DOHH2 (cell line): ENCODE data around the gene IFNAR1.

Experiments
- H3F3A ChIP-seq: fragments of 200-600 bp; sonication (generic), shearing (Covaris generic); 2 replicates; pipeline ENCODE4 v1.6.0; 2016; ENCODE audit warnings: antibody characterized with exemption, mild to moderate bottlenecking; ENCODE audit not compliant: control insufficient read depth, insufficient read depth
- H3K27ac ChIP-seq: fragments of 200-600 bp; sonication (generic); 2 replicates; pipeline ENCODE4 v1.5.1; 2014; ENCODE audit warnings: low read depth, mild to moderate bottlenecking, low read length, moderate library complexity
- H3K27me3 ChIP-seq: fragments of 200-600 bp; sonication (generic); 2 replicates; pipeline ENCODE4 v1.6.1; 2014; ENCODE audit warnings: mild to moderate bottlenecking, low read length, mixed read lengths; ENCODE audit not compliant: control insufficient read depth
- H3K36me3 ChIP-seq: fragments of 200-600 bp; sonication (generic); 2 replicates; pipeline ENCODE4 v1.6.1; 2014; ENCODE audit warnings: mild to moderate bottlenecking, low read length, moderate library complexity, mixed read lengths; ENCODE audit not compliant: control insufficient read depth
- H3K4me1 ChIP-seq: fragments of 200-600 bp; sonication (generic); 2 replicates; pipeline ENCODE4 v1.6.1; 2014; ENCODE audit warnings: mild to moderate bottlenecking, low read length, mixed read lengths; ENCODE audit not compliant: control insufficient read depth
- H3K4me2 ChIP-seq: fragments of 200-600 bp; sonication (generic); 2 replicates; pipeline ENCODE4 v1.6.0; 2014; ENCODE audit warnings: mild to moderate bottlenecking, low read length, moderate library complexity
- H3K4me3 ChIP-seq: fragments of 200-600 bp; sonication (generic); 2 replicates; pipeline ENCODE4 v1.5.1; 2014; ENCODE audit warnings: mild to moderate bottlenecking, low read length, mixed read lengths
- H3K79me2 ChIP-seq: fragments of 200-600 bp; sonication (generic); 2 replicates; pipeline ENCODE4 v1.6.1; 2014; ENCODE audit warnings: mild to moderate bottlenecking, low read length, mixed read lengths; ENCODE audit not compliant: control insufficient read depth
- H3K9me2 ChIP-seq: fragments of 200-600 bp; sonication (generic); replicated peaks from 2 replicates; pipeline ENCODE4 v1.6.1; 2014; ENCODE audit warnings: mild to moderate bottlenecking, low read length, mixed read lengths; ENCODE audit not compliant: control insufficient read depth
- H3K9me3 ChIP-seq: fragments of 200-600 bp; sonication (generic); 2 replicates; pipeline ENCODE4 v1.6.1; 2014; ENCODE audit warnings: antibody characterized with exemption, low read length, mixed read lengths; ENCODE audit not compliant: control insufficient read depth, insufficient read depth
- H4K20me1 ChIP-seq: fragments of 200-600 bp; sonication (generic); 2 replicates; pipeline ENCODE4 v1.6.0; 2014; ENCODE audit warnings: low read depth, mild to moderate bottlenecking, antibody characterized with exemption, low read length, moderate library complexity; ENCODE audit not compliant: control insufficient read depth, insufficient read depth
- EZH2phosphoT487 ChIP-seq: fragments of 200-600 bp; sonication (generic); IDR thresholded peaks from 2 replicates; pipeline ENCODE4 v1.6.1; 2017; ENCODE audit warnings: borderline replicate concordance, mild to moderate bottlenecking, antibody characterized with exemption, low read length, moderate library complexity, mixed read lengths
- TF ChIP-seq, protein P1 (sequence below): fragments of 200-600 bp; sonication (generic); IDR thresholded peaks from one replicate; pipeline ENCODE4 v1.5.1; 2014; ENCODE audit warnings: antibody characterized with exemption, mild to moderate bottlenecking, low read depth, low read length; ENCODE audit not compliant: poor library complexity, severe bottlenecking

Gene IFNAR1

GRCh38 chr21:33406493-33406892 is 81.7 kb downstream of the IFNAR1 start:
- peak overlapping the region; percentile 73 for H3K4me2 ChIP-seq
- H3K9me2 ChIP-seq, result no peaks in the 10 kb centered on the region
- no peaks in the 10 kb centered on the region for H3K27me3 ChIP-seq
- H3K36me3 ChIP-seq, result peaks cover 66% of the 10 kb centered on the region
- peaks cover 53% of the 10 kb centered on the region for H3K4me1 ChIP-seq
- H3K4me3 ChIP-seq, result peak overlapping the region; percentile 89; the same call in 1 of the 2 replicates
- TF ChIP-seq, protein P1, sequence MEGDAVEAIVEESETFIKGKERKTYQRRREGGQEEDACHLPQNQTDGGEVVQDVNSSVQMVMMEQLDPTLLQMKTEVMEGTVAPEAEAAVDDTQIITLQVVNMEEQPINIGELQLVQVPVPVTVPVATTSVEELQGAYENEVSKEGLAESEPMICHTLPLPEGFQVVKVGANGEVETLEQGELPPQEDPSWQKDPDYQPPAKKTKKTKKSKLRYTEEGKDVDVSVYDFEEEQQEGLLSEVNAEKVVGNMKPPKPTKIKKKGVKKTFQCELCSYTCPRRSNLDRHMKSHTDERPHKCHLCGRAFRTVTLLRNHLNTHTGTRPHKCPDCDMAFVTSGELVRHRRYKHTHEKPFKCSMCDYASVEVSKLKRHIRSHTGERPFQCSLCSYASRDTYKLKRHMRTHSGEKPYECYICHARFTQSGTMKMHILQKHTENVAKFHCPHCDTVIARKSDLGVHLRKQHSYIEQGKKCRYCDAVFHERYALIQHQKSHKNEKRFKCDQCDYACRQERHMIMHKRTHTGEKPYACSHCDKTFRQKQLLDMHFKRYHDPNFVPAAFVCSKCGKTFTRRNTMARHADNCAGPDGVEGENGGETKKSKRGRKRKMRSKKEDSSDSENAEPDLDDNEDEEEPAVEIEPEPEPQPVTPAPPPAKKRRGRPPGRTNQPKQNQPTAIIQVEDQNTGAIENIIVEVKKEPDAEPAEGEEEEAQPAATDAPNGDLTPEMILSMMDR, result no peak
- TF ChIP-seq EZH2phosphoT487, result no peak
- H3F3A ChIP-seq, result peaks cover 7% of the 10 kb centered on the region
- H3K9me3 ChIP-seq, result no peaks in the 10 kb centered on the region
- no peak overlapping the region for H3K27ac ChIP-seq
- H3K79me2 ChIP-seq, result peaks cover 86% of the 10 kb centered on the region
- H4K20me1 ChIP-seq, result peaks cover 9% of the 10 kb centered on the region; the same call in 1 of the 2 replicates
